Hippocampal formation (tissue), 2 donors: ENCODE data around the gene GOLGA8M.
"Not testable (repeated sequence)": the region's sequence is repeated elsewhere in the genome, so short reads cannot be mapped to it uniquely, and the experiment has no call there.

Experiments
- DNase-seq, 2 donors: peaks; one replicate each; lab custom pipeline; 2025; lab: John Stamatoyannopoulos, UW

Gene GOLGA8M

GRCh38 chr15:28663717-28664116 is 48.5 kb downstream of the GOLGA8M start:
- not testable (repeated sequence) for DNase-seq

GRCh38 chr15:28660750-28661149 is 51.5 kb downstream of the GOLGA8M start:
- not testable (repeated sequence) for DNase-seq

- DNase-seq = not testable (repeated sequence)
Observed at GRCh38 chr15:28656018-28656360, 56.2 kb downstream of the GOLGA8M start.

- DNase-seq = not testable (repeated sequence)
Observed at GRCh38 chr15:28655329-28656017, 56.7 kb downstream of the GOLGA8M start.

GRCh38 chr15:28654194-28654593 is 58.0 kb downstream of the GOLGA8M start:
- not testable (repeated sequence) for DNase-seq

- not testable (repeated sequence) for DNase-seq
Observed at GRCh38 chr15:28652538-28652937, 59.7 kb downstream of the GOLGA8M start.
